GM12878 (cell line): Measurements from ENCODE around the gene C2orf92.

ENCODE experiments used
- CBX5 ChIP-seq: sonication (generic); IDR thresholded peaks from 2 replicates; pipeline ENCODE4 v1.6.1; 2016; ENCODE audit warnings: low read depth, moderate library complexity, mild to moderate bottlenecking, inconsistent platforms
- PML ChIP-seq: IDR thresholded peaks from 2 replicates; pipeline ENCODE4 v1.6.1; 2012; ENCODE audit warnings: low read length, inconsistent platforms
- POLR2A ChIP-seq: IDR thresholded peaks from 2 replicates; pipeline ENCODE4 v1.6.1; 2011; ENCODE audit warnings: low read depth, mild to moderate bottlenecking, low read length
- TF ChIP-seq, protein P1 (sequence below): fragments of 450-650 bp; IDR thresholded peaks from 2 replicates; pipeline ENCODE4 v1.6.1; 2016; ENCODE audit warnings: mild to moderate bottlenecking, moderate library complexity, borderline replicate concordance

DNA sequence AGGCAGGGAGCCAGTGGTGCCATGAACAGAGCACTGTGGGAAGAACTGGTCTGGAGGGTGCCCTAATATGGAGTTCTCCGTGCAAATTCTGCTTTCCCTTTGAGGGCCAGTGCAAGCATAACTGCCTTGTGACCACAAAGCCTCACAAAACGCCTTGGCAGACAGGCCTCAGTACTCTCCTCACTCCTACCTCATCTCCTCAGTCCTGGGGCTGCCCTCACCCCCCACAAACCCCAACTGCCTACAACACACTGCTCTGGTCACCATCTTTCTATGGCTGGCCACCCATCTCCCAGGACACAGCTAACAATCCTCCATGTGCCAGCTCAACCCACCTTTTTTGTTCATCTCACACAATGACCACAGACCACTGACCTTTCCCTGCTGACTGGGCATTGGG, 14.7 kb upstream of the C2orf92 start:
- TF ChIP-seq CBX5 (no peak), PML (no peak), POLR2A (no peak)
- TF ChIP-seq, protein P1, sequence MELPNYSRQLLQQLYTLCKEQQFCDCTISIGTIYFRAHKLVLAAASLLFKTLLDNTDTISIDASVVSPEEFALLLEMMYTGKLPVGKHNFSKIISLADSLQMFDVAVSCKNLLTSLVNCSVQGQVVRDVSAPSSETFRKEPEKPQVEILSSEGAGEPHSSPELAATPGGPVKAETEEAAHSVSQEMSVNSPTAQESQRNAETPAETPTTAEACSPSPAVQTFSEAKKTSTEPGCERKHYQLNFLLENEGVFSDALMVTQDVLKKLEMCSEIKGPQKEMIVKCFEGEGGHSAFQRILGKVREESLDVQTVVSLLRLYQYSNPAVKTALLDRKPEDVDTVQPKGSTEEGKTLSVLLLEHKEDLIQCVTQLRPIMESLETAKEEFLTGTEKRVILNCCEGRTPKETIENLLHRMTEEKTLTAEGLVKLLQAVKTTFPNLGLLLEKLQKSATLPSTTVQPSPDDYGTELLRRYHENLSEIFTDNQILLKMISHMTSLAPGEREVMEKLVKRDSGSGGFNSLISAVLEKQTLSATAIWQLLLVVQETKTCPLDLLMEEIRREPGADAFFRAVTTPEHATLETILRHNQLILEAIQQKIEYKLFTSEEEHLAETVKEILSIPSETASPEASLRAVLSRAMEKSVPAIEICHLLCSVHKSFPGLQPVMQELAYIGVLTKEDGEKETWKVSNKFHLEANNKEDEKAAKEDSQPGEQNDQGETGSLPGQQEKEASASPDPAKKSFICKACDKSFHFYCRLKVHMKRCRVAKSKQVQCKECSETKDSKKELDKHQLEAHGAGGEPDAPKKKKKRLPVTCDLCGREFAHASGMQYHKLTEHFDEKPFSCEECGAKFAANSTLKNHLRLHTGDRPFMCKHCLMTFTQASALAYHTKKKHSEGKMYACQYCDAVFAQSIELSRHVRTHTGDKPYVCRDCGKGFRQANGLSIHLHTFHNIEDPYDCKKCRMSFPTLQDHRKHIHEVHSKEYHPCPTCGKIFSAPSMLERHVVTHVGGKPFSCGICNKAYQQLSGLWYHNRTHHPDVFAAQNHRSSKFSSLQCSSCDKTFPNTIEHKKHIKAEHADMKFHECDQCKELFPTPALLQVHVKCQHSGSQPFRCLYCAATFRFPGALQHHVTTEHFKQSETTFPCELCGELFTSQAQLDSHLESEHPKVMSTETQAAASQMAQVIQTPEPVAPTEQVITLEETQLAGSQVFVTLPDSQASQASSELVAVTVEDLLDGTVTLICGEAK, result no peak
